EL (cell line): ENCODE results near the gene GNPAT.

Experiments
- DNase-seq: peaks from one replicate; pipeline ENCODE4 v3.0.0-alpha.2; 2016

Gene GNPAT

DNA sequence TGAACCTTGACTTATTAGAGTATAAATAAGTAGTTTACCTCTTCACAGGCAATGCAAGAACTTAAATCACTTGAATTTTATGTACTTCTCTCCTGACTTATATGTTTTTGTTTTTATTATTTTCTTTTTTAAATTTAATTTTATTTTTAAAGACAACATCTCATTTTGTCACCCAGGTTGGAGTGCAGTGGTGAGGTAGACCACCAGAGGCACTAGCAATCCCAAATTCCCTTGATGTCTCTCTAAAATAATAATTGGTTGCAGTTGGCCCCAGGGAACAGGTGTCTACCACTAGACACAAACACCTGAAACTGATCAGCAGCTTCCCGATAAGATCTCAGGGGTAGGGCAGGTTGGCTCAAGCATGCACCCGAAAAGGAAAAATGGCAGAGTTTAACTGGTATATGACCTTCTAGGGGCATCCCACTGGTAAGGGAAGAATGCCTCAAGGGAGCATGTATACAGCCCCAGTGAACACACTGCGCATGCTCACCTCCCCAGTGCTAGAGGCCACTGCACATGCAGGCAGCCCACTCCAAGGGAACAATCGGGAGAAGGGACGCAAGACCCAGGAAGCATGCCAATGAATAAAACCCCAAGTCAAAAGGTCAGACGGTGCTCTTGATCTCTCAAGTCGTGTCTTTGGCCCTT is 82.0 kb downstream of the GNPAT start:
- DNase-seq = no peak

GRCh38 chr1:231324660-231325059 is 83.6 kb downstream of the GNPAT start:
- DNase-seq = no peak

DNA sequence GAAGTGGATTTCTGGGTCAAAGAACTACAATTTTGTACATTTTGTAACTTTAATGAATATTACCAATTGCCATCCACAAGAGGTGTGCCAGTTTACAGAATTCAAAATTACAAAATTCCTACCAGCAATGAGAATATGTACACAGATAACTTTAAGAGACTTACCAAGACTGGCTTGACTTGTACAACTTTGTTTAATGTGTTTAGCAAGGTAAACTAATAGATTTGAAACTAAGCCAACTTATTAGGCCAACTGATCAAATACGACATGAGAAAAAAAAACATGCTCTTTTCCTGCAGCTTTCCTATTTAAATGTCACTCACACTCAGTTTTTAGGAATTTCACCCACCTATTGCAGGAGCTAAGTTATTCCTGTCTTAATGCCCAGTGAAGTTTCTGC is 85.2 kb downstream of the GNPAT start:
- DNase-seq = no peak
